Measurements from ENCODE around the gene DTD1. TPM values are rescaled to one million over a fixed set of nuclear protein-coding genes. Genes with fewer than 3 reads are reported as not detected.

Gene DTD1
- total RNA-seq, 2 donors from 2014 or later = 17.0 to 21.0 TPM

GRCh38 chr20:18669241-18670019, 81.6 kb downstream of the DTD1 start:
- Histone ChIP-seq H3K4me1 (no peaks in the 10 kb centered on the region), H3K4me3 (no peak overlapping the region), H3K27ac (no peak overlapping the region), H3K9me3 (no peaks in the 10 kb centered on the region), H3K36me3 (no peaks in the 10 kb centered on the region), H3K9ac (ENCODE audit: low read depth in 2 of 2, low read length in 2 of 2) (no peak overlapping the region), H3K27me3 (no peaks in the 10 kb centered on the region)
- no peak for TF ChIP-seq CTCF (IDR thresholded peaks at IDR 0.05)
- no peak for DNase-seq
- intact Hi-C loops (cut with DNase I) = no loop called here

- intact Hi-C loops (cut with DNase I) = no loop called here
- Histone ChIP-seq H3K4me1 (no peaks in the 10 kb centered on the region), H3K27ac (no peak overlapping the region)
Observed at GRCh38 chr20:18671203-18671710, 83.4 kb downstream of the DTD1 start.

GRCh38 chr20:18672834-18673233, 85.0 kb downstream of the DTD1 start:
- Histone ChIP-seq H3K4me1 (no peaks in the 10 kb centered on the region), H3K27me3 (no peaks in the 10 kb centered on the region), H3K4me3 (no peak overlapping the region), H3K9me3 (no peaks in the 10 kb centered on the region), H3K27ac (no peak overlapping the region), H3K9ac (ENCODE audit: low read depth in 2 of 2, low read length in 2 of 2) (no peak overlapping the region), H3K36me3 (no peaks in the 10 kb centered on the region)
- intact Hi-C loops (cut with DNase I) = no loop called here
- no peak for DNase-seq
- no peak for TF ChIP-seq CTCF (IDR thresholded peaks at IDR 0.05)

More at GRCh38 chr20:18671203-18671710, 83.4 kb downstream of the DTD1 start:
- no peaks in the 10 kb centered on the region for H3K9me3 ChIP-seq
- TF ChIP-seq CTCF (IDR thresholded peaks at IDR 0.05) = no peak
- no peak overlapping the region for H3K9ac ChIP-seq (ENCODE audit: low read depth in 2 of 2, low read length in 2 of 2)
- no peak overlapping the region for H3K4me3 ChIP-seq
- no peak for DNase-seq
- no peaks in the 10 kb centered on the region for H3K27me3 ChIP-seq
- no peaks in the 10 kb centered on the region for H3K36me3 ChIP-seq

- Histone ChIP-seq H3K4me1 (no peaks in the 10 kb centered on the region), H3K9ac (ENCODE audit: low read depth in 2 of 2, low read length in 2 of 2) (no peak overlapping the region), H3K4me3 (no peak overlapping the region), H3K27me3 (no peaks in the 10 kb centered on the region), H3K27ac (no peak overlapping the region), H3K36me3 (no peaks in the 10 kb centered on the region), H3K9me3 (no peaks in the 10 kb centered on the region)
- no peak for TF ChIP-seq CTCF (IDR thresholded peaks at IDR 0.05)
- intact Hi-C loops (cut with DNase I) = no loop called here
- no peak for DNase-seq
Observed at GRCh38 chr20:18676396-18676795, 88.5 kb downstream of the DTD1 start.

- no peak overlapping the region for H3K9ac ChIP-seq (ENCODE audit: low read depth in 2 of 2, low read length in 2 of 2)
- no peaks in the 10 kb centered on the region for H3K4me1 ChIP-seq
- H3K27ac ChIP-seq = no peak overlapping the region
- H3K9me3 ChIP-seq = no peaks in the 10 kb centered on the region
- H3K4me3 ChIP-seq = no peak overlapping the region
- DNase-seq = no peak
- H3K36me3 ChIP-seq = no peaks in the 10 kb centered on the region
- no peak for TF ChIP-seq CTCF (IDR thresholded peaks at IDR 0.05)
- intact Hi-C loops (cut with DNase I) = no loop called here
- no peaks in the 10 kb centered on the region for H3K27me3 ChIP-seq
Observed at GRCh38 chr20:18677126-18677525, 89.3 kb downstream of the DTD1 start.
